VCaP (cell line): ENCODE measurements around the gene PNKD.

Experiments
- H3K27ac ChIP-seq: fragments of 450-650 bp; 2 replicates; pipeline ENCODE4 v1.5.1; 2017
- TF ChIP-seq, protein P1 (sequence below): fragments of 450-650 bp; conservative IDR thresholded peaks from 2 replicates; pipeline ENCODE4 v1.5.1; 2017; ENCODE audit warnings: mild to moderate bottlenecking, moderate library complexity

PNKD gene

DNA sequence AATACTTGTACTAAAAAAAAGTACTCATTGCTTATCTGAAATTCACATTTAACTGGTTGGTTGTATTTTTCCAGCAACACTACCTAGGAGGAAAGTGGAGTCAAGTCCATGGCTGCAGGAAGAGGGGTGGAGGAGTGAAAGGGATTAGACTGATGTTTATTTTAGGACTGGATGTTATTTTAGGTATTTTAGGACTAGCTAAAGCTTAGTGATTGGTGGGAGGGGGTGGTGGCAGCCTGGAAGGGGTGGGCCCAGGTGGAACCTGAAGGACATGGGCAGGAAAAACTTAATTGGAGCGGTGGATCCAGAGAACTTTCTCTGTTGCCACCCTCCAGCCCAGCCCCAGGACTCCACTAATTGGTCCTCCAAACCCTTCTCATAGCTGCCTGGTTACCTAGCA, 25.9 kb downstream of the PNKD start:
- peak overlapping the region; percentile 88 for H3K27ac ChIP-seq
- TF ChIP-seq, protein P1, sequence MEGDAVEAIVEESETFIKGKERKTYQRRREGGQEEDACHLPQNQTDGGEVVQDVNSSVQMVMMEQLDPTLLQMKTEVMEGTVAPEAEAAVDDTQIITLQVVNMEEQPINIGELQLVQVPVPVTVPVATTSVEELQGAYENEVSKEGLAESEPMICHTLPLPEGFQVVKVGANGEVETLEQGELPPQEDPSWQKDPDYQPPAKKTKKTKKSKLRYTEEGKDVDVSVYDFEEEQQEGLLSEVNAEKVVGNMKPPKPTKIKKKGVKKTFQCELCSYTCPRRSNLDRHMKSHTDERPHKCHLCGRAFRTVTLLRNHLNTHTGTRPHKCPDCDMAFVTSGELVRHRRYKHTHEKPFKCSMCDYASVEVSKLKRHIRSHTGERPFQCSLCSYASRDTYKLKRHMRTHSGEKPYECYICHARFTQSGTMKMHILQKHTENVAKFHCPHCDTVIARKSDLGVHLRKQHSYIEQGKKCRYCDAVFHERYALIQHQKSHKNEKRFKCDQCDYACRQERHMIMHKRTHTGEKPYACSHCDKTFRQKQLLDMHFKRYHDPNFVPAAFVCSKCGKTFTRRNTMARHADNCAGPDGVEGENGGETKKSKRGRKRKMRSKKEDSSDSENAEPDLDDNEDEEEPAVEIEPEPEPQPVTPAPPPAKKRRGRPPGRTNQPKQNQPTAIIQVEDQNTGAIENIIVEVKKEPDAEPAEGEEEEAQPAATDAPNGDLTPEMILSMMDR = no peak

DNA sequence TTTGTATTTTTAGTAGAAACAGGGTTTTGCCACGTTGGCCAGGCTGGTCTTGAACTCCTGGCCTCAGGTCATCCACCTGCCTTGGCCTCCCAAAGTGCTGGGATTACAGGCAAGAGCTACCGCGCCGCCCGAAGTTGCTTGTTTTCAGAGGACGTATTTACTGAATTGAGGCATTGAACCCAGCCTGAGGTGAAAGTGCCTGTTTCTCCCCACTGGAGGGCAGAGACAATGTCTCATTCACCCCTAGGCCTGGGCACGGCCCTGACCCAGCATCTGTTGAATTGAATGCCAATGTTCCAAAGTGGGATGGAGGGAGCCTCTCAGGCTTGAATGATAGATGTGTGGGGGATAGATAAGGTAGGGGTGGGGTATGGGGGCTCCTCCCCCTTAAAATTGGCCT, 26.5 kb downstream of the PNKD start:
- H3K27ac ChIP-seq = peak overlapping the region; percentile 88; the same call in 1 of the 2 replicates

DNA sequence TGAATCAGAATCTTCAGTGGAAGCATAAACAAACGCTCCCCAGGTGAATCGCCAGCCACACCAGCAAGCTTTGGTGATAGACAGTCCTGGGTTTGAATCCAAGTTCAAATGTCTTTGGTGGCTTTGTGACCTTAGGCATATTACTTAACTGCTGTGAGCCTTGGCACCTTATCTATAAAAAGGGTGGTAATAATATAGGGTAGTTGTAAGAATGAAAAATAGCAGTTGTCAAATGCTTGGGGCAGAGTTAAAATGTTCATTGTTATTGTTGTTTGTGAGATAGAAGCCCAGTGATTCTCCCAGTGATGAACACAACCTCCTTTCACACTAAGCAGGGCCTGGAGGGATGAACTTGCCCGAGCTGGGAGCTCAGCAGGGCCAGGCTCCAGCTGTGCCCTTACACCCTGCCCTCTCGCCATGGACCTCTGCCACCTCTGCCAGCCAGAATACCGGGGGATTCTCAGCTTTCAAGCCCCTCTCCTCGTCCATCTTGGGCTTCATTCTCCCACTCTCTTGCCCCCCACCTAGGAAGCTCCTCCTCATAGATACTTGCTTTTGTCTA, 28.1 kb downstream of the PNKD start:
- TF ChIP-seq, protein P1 = no peak
- H3K27ac ChIP-seq = peak overlapping the region; percentile 16; the same call in 1 of the 2 replicates

More for the DNA sequence above, 26.5 kb downstream of the PNKD start:
- TF ChIP-seq, protein P1 = no peak

DNA sequence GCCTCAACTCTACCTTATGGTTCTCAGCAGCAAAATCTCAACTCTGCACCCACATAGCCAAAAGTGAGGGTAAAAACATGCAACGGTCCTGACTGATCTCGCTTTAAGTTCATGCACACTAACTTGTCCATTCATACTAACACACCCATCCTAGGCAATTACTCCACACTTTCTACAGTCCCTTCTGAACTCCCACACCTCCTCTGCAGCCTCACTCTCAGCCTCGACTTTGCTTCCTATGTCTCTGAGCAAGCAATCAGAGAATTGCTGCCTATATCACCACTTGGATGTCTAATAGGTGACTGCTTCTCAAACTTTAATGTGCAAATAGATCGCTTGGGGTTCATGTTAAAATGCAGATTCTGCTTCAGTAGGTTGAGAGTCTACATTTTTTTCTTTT, 29.8 kb downstream of the PNKD start:
- H3K27ac ChIP-seq = no peak overlapping the region
- TF ChIP-seq, protein P1 = no peak

DNA sequence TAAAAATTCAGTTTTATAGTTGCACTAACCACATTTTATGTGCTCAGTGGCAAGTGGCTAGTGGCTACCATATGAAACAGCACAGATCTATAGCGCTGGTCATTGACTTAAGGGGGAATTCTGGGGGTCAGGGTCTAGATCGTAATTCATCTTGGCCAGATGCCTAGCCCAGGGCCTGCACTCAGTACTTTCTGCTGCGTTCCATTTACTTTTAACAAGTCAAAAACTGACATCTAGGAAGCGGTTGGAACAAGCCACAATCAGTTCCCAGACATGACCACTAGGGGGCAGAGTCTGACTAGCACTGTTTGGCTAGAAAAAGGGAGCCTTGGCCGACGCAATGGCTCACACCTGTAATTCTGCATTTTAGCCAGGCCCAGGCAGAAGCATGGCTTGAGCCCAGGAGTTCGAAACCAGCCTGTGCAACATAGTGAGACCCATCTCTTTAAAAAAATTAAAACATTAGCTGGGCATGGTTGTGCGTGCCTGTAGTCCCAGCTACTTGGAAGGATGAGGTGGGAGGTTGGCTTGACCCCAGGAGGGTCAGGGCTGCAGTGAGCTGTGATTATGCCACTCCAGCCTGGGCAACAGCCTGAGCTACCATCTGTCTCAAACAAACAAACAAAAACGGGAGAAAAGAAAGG, 31.0 kb downstream of the PNKD start:
- TF ChIP-seq, protein P1 = peak; percentile 95
- H3K27ac ChIP-seq = no peak overlapping the region; the same call in 1 of the 2 replicates

DNA sequence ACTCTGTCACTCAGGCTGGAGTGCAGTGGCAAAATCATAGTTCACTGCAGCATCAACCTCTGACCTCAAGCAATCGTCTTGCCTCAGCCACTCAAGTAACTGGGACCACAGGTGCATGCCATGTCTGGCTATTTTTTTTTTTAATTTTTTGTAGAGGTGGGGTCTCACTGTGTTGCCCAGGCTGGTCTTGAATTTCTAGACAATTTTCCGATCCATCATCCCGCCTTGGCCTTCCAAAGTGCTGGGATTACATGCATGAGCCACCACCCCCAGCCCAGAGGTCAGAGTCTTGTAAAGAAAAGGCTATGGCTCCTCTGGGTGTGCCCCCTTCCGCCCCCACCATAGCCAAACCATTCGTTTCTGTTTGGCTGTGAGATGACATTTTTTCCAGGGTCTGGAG, 35.1 kb downstream of the PNKD start:
- TF ChIP-seq, protein P1 = no peak
- H3K27ac ChIP-seq = no peak overlapping the region

DNA sequence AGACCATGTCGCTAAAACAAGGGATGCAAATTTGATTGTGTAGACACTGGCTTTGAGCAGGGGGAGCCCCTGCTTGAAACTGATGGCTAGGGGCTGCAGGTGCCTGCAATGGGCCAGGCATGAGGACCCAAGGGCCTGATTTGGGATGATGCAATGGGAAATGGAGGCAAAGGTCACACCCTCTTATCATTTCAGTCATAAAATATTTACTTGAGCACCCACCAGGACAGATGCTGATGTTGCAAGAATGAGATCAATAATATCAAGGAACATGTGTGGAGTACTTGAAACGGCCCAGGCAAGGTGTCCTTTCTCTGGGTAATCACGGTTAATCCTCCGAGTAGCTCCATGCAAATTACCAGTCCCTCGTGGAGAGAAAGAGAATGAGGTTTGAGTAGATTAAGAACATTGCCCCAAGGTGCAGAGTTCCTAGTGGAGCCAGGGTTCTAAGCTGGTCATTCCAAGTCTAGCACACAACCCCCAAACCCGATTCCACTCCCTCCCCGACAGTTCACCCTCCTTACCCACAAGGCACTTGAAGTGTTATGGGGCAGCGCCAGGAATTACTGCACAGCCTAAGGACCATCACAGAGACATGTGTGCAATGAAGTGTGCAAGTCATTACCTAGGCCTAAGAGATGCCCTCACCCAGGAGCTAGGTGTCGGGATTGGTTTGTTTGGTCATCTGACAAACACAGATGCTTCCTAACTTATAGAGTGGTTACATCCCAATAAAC, 36.0 kb downstream of the PNKD start:
- TF ChIP-seq, protein P1 = no peak
- H3K27ac ChIP-seq = no peak overlapping the region
